ENCODE measurements around the gene PRR29. TPM values are rescaled to one million over a fixed set of nuclear protein-coding genes. Genes with fewer than 3 reads are reported as not detected.

Gene PRR29
- total RNA-seq, 2 experiments from 2014 or later: 0.16 to 0.29 TPM

- Histone ChIP-seq H3K9me2 (ENCODE audit: insufficient read depth, low read length) (no peaks in the 10 kb centered on the region), H2AFZ (ENCODE audit: low read length) (no peak overlapping the region), H4K20me1 (ENCODE audit: insufficient read depth, low read length) (no peaks in the 10 kb centered on the region), H3K79me2 (ENCODE audit: insufficient read depth, low read depth, low read length) (no peaks in the 10 kb centered on the region), H3K27ac (ENCODE audit: low read depth, low read length, poor library complexity, severe bottlenecking) (no peak overlapping the region), H3K4me2 (ENCODE audit: low read length) (no peak overlapping the region), H3K9me3 (ENCODE audit: low read length) (no peaks in the 10 kb centered on the region), H3K4me1 (ENCODE audit: insufficient read depth, low read length, poor library complexity, severe bottlenecking) (peaks cover 20% of the 10 kb centered on the region), H3K4me3 (ENCODE audit: low read depth, low read length, poor library complexity, severe bottlenecking) (no peak overlapping the region), H3K36me3 (ENCODE audit: insufficient read depth, low read length) (peaks cover 58% of the 10 kb centered on the region)
- POLR2A ChIA-PET: interaction anchor here (0.7 kb wide), 1 partner anchor 104 kb away, joined by 3 read pairs; no protein-coding TSS in a partner anchor
- TF ChIP-seq CTCF (conservative IDR thresholded peaks at IDR 0.05; ENCODE audit: low read length) (no peak), EZH2phosphoT487 (IDR thresholded peaks at IDR 0.05; ENCODE audit: borderline replicate concordance, low read depth, low read length) (no peak)
- CTCF ChIA-PET (ENCODE audit: unreplicated experiment): no interaction called here
- DNase-seq (ENCODE audit: low spot score): no peak
- intact Hi-C loops (cut with micrococcal nuclease; ENCODE audit: unreplicated experiment): no loop called here
- no TSS peak for BruUV-seq (replicated peaks)
Measured at GRCh38 chr17:64053101-64053500, 55.0 kb downstream of the PRR29 start.

Other genes starting within 250 kb of the PRR29 start
- 27.5 and 37.6 TPM in 2 replicates for gene CCDC47, start 224.8 kb upstream of the PRR29 start, total RNA-seq (2014; rRNA removed; shearing (Covaris generic))
- 37.8 and 50.3 TPM in 2 replicates for gene CCDC47, start 224.8 kb upstream of the PRR29 start, total RNA-seq (2022)
- gene DDX42, start 224.2 kb upstream of the PRR29 start, total RNA-seq (2014; rRNA removed; shearing (Covaris generic)): 74.1 and 85.1 TPM in 2 replicates
- gene DDX42, start 224.2 kb upstream of the PRR29 start, total RNA-seq (2022): 145 and 156 TPM in 2 replicates
- gene PSMC5, start 170.9 kb upstream of the PRR29 start, total RNA-seq (2014; rRNA removed; shearing (Covaris generic)): 32.6 and 42.7 TPM in 2 replicates
- gene PSMC5, start 170.9 kb upstream of the PRR29 start, total RNA-seq (2022): 80.0 and 105 TPM in 2 replicates
- 32.4 and 43.0 TPM in 2 replicates for gene FTSJ3, start 170.7 kb upstream of the PRR29 start, total RNA-seq (2014; rRNA removed; shearing (Covaris generic))
- gene FTSJ3, start 170.7 kb upstream of the PRR29 start, total RNA-seq (2022): 38.2 and 49.0 TPM in 2 replicates
- 112 and 120 TPM in 2 replicates for gene SMARCD2, start 155.7 kb upstream of the PRR29 start, total RNA-seq (2014; rRNA removed; shearing (Covaris generic))
- 127 and 136 TPM in 2 replicates for gene SMARCD2, start 155.7 kb upstream of the PRR29 start, total RNA-seq (2022)
- gene CSH2, start 124.7 kb upstream of the PRR29 start, total RNA-seq (2014; rRNA removed; shearing (Covaris generic)): not detected in 2 replicates
- gene CSH2, start 124.7 kb upstream of the PRR29 start, total RNA-seq (2022): not detected in 2 replicates
- not detected in 2 replicates for gene GH2, start 116.4 kb upstream of the PRR29 start, total RNA-seq (2014; rRNA removed; shearing (Covaris generic))
- not detected in 2 replicates for gene GH2, start 116.4 kb upstream of the PRR29 start, total RNA-seq (2022)
- not detected in 2 replicates for gene CSH1, start 101.8 kb upstream of the PRR29 start, total RNA-seq (2014; rRNA removed; shearing (Covaris generic))
- not detected in 2 replicates for gene CSH1, start 101.8 kb upstream of the PRR29 start, total RNA-seq (2022)
- not detected in 2 replicates for gene CSHL1, start 87.1 kb upstream of the PRR29 start, total RNA-seq (2014; rRNA removed; shearing (Covaris generic))
- not detected in 2 replicates for gene CSHL1, start 87.1 kb upstream of the PRR29 start, total RNA-seq (2022)
- gene GH1, start 79.5 kb upstream of the PRR29 start, total RNA-seq (2014; rRNA removed; shearing (Covaris generic)): 0.21 and 4.3 TPM in 2 replicates
- 0.96 TPM in 1 of 2 replicates, not detected in the other for gene GH1, start 79.5 kb upstream of the PRR29 start, total RNA-seq (2022)
- 743 and 751 TPM in 2 replicates for gene CD79B, start 66.0 kb upstream of the PRR29 start, total RNA-seq (2014; rRNA removed; shearing (Covaris generic))
- 457 and 479 TPM in 2 replicates for gene CD79B, start 66.0 kb upstream of the PRR29 start, total RNA-seq (2022)
- 3.0 and 6.4 TPM in 2 replicates for gene SCN4A, start 25.4 kb upstream of the PRR29 start, total RNA-seq (2014; rRNA removed; shearing (Covaris generic))
- 9.0 and 11.9 TPM in 2 replicates for gene SCN4A, start 25.4 kb upstream of the PRR29 start, total RNA-seq (2022)
- 76.4 and 112 TPM in 2 replicates for gene ICAM2, start 22.3 kb downstream of the PRR29 start, total RNA-seq (2014; rRNA removed; shearing (Covaris generic))
- 79.1 and 88.7 TPM in 2 replicates for gene ICAM2, start 22.3 kb downstream of the PRR29 start, total RNA-seq (2022)
- gene ERN1, start 131.8 kb downstream of the PRR29 start, total RNA-seq (2014; rRNA removed; shearing (Covaris generic)): 14.7 and 22.0 TPM in 2 replicates
- 65.6 and 70.3 TPM in 2 replicates for gene ERN1, start 131.8 kb downstream of the PRR29 start, total RNA-seq (2022)